SK-N-SH (cell line): Measurements from ENCODE around the gene WASL. TPM values are rescaled to one million over a fixed set of nuclear protein-coding genes. Genes with fewer than 3 reads are reported as not detected.

Source experiments
- CTCF ChIA-PET: fragments of 300-600, 350-600 bp; formaldehyde crosslinking; extraction: SDS; loops from one replicate; lab custom pipeline; 2021; lab: Yijun Ruan, JAX
- POLR2A ChIA-PET: fragments of 350-600 bp; sonication (Branson Sonifier 250); formaldehyde crosslinking; extraction: SDS; loops from one replicate; lab custom pipeline; 2020; ENCODE audit warnings: antibody characterized with exemption, inconsistent platforms; lab: Yijun Ruan, JAX
- DNase-seq: peaks from one replicate; pipeline ENCODE4 v3.0.0; 2012
- H2AFZ ChIP-seq: fragments of 200-600 bp; sonication (generic); 2 replicates; pipeline ENCODE4 v1.8.1; 2016; ENCODE audit warnings: antibody characterized with exemption, mild to moderate bottlenecking, low read depth
- H3F3A ChIP-seq: fragments of 200-600 bp; sonication (generic); replicated peaks from 2 replicates; pipeline ENCODE3; 2016; ENCODE audit warnings: antibody characterized with exemption, mild to moderate bottlenecking; ENCODE audit not compliant: insufficient read depth
- H3K27ac ChIP-seq, 2 experiments: fragments of 200-500 bp in 1 of 2; fragments of 200-600 bp in 1 of 2; sonication (Bioruptor generic) in 1 of 2; sonication (generic), shearing (Covaris generic) in 1 of 2; 2 replicates each; pipeline versions ENCODE4 v1.5.1 to v1.6.1; 2014 to 2016; ENCODE audit warnings: low read depth in 2 of 2, inconsistent platforms in 1 of 2, low read length in 1 of 2, mild to moderate bottlenecking in 1 of 2, mixed read lengths in 1 of 2
- H3K27me3 ChIP-seq: fragments of 200-600 bp; sonication (generic), shearing (Covaris generic); 2 replicates; pipeline ENCODE4 v1.6.1; 2016; ENCODE audit warnings: mixed run types; ENCODE audit not compliant: insufficient read depth
- H3K36me3 ChIP-seq, 2 experiments: fragments of 200-500 bp in 1 of 2; fragments of 200-600 bp in 1 of 2; sonication (Bioruptor generic) in 1 of 2; sonication (generic) in 1 of 2; replicated peaks in 1 of 2; 2 replicates each; pipeline versions ENCODE3 to v1.5.1; 2014 to 2016; ENCODE audit warnings: low read length in 1 of 2, mild to moderate bottlenecking in 1 of 2; ENCODE audit not compliant: insufficient read depth in 2 of 2, control insufficient read depth in 1 of 2
- H3K4me1 ChIP-seq, 2 experiments: fragments of 200-500 bp in 1 of 2; fragments of 200-600 bp in 1 of 2; sonication (Bioruptor generic) in 1 of 2; sonication (generic), shearing (Covaris generic) in 1 of 2; 2 replicates each; pipeline versions ENCODE4 v1.5.1 to v1.6.1; 2014 to 2016; ENCODE audit warnings: low read depth in 1 of 2, low read length in 1 of 2, mixed run types in 1 of 2; ENCODE audit not compliant: insufficient read depth in 2 of 2, control insufficient read depth in 1 of 2
- H3K4me2 ChIP-seq: fragments of 200-600 bp; sonication (generic), shearing (Covaris generic); 2 replicates; pipeline ENCODE4 v1.6.1; 2017; ENCODE audit warnings: mixed run types
- H3K4me3 ChIP-seq, 2 experiments: fragments of 200-500 bp in 1 of 2; fragments of 200-600 bp in 1 of 2; sonication (Bioruptor generic) in 1 of 2; sonication (generic), shearing (Covaris generic) in 1 of 2; 2 replicates each; pipeline versions ENCODE4 v1.5.1 to v1.8.1; 2014 to 2016; ENCODE audit warnings: low read depth in 2 of 2, inconsistent platforms in 1 of 2, low read length in 1 of 2, mild to moderate bottlenecking in 1 of 2, mixed read lengths in 1 of 2, moderate library complexity in 1 of 2
- H3K79me2 ChIP-seq: fragments of 200-600 bp; sonication (generic); 2 replicates; pipeline ENCODE4 v1.8.1; 2017; ENCODE audit warnings: mild to moderate bottlenecking; ENCODE audit not compliant: insufficient read depth
- H3K9ac ChIP-seq: fragments of 200-600 bp; sonication (generic); 2 replicates; pipeline ENCODE4 v1.6.1; 2017; ENCODE audit warnings: mixed run types
- H3K9me2 ChIP-seq: fragments of 200-600 bp; sonication (generic); 2 replicates; pipeline ENCODE4 v1.6.1; 2017; ENCODE audit warnings: mixed run types
- H3K9me3 ChIP-seq: fragments of 200-600 bp; sonication (generic); 2 replicates; pipeline ENCODE4 v1.6.1; 2017; ENCODE audit warnings: mixed run types, mild to moderate bottlenecking, moderate library complexity
- H4K20me1 ChIP-seq: fragments of 200-600 bp; sonication (generic); 2 replicates; pipeline ENCODE4 v1.6.1; 2017; ENCODE audit warnings: mild to moderate bottlenecking, mixed run types; ENCODE audit not compliant: insufficient read depth
- CHD2 ChIP-seq: fragments of 150-350 bp; IDR thresholded peaks from 2 replicates; pipeline ENCODE4 v1.6.1; 2018; ENCODE audit warnings: low read length; ENCODE audit not compliant: partially characterized antibody
- EP300 ChIP-seq, 2 experiments: IDR thresholded peaks; 2 replicates each; pipeline versions ENCODE4 v1.4.0 to v1.6.1; 2012; ENCODE audit warnings: borderline replicate concordance in 1 of 2, low read depth in 1 of 2, low read length in 1 of 2
- EZH2phosphoT487 ChIP-seq: fragments of 200-600 bp; sonication (generic); IDR thresholded peaks from 2 replicates; pipeline ENCODE4 v1.6.1; 2017; ENCODE audit warnings: low read depth, mixed run types, mild to moderate bottlenecking, antibody characterized with exemption, moderate library complexity, borderline replicate concordance
- FOSL2 ChIP-seq: IDR thresholded peaks from 2 replicates; pipeline ENCODE4 v1.4.0; 2012; ENCODE audit warnings: low read depth, mild to moderate bottlenecking, moderate library complexity, borderline replicate concordance
- GATA2 ChIP-seq: sonication (generic); formaldehyde crosslinking; IDR thresholded peaks from 2 replicates; pipeline ENCODE4 v1.5.0; 2020; ENCODE audit warnings: mild to moderate bottlenecking, missing genetic modification reagents
- MXI1 ChIP-seq: IDR thresholded peaks from 2 replicates; pipeline ENCODE4 v1.6.1; 2012; ENCODE audit warnings: mild to moderate bottlenecking, low read depth, low read length, improper control_type of control experiment
- RCOR1 ChIP-seq: fragments of 150-350 bp; IDR thresholded peaks from 2 replicates; pipeline ENCODE4 v1.6.1; 2017; ENCODE audit warnings: antibody characterized with exemption, low read length
- RFX5 ChIP-seq: IDR thresholded peaks from 2 replicates; pipeline ENCODE4 v1.6.1; 2012; ENCODE audit warnings: mild to moderate bottlenecking, improper control_type of control experiment, low read length
- RXRA ChIP-seq: IDR thresholded peaks from 2 replicates; pipeline ENCODE4 v1.4.0; 2012; ENCODE audit warnings: low read depth, mild to moderate bottlenecking, borderline replicate concordance
- SIN3A ChIP-seq: IDR thresholded peaks from 2 replicates; pipeline ENCODE4 v1.6.1; 2012; ENCODE audit warnings: low read depth, mild to moderate bottlenecking, low read length, moderate library complexity, borderline replicate concordance
- SMC3 ChIP-seq: IDR thresholded peaks from 2 replicates; pipeline ENCODE4 v1.6.1; 2012; ENCODE audit warnings: low read depth, low read length, improper control_type of control experiment
- TEAD4 ChIP-seq: IDR thresholded peaks from 2 replicates; pipeline ENCODE4 v1.4.0; 2012; ENCODE audit warnings: mild to moderate bottlenecking, borderline replicate concordance; ENCODE audit not compliant: insufficient read depth
- YY1 ChIP-seq: IDR thresholded peaks from 2 replicates; pipeline ENCODE4 v1.4.0; 2012; ENCODE audit warnings: low read depth, mild to moderate bottlenecking
- WGBS: methylation state at CpG from one replicate; pipeline ENCODE4 v1.1.6; 2017; ENCODE audit warnings: low lambda C conversion rate; 5-methylcytosine and 5-hydroxymethylcytosine counted together
- polyA plus RNA-seq, 3 experiments: library from polyadenylated mRNA; depleted of rRNA; stranded (reverse); fragments of >200 nt; gene quantifications; 2 replicates each; pipeline ENCODE4 v1.2.3, GENCODE V29; 2012
- TF ChIP-seq, protein P1 (sequence below): IDR thresholded peaks from 2 replicates; pipeline ENCODE4 v1.6.1; 2012; ENCODE audit warnings: mild to moderate bottlenecking, low read depth, low read length, moderate library complexity
- TF ChIP-seq, protein P2 (sequence below): IDR thresholded peaks from 2 replicates; pipeline ENCODE4 v1.4.0; 2012; ENCODE audit warnings: low read depth
- TF ChIP-seq, protein P3 (sequence below): fragments of 150-350 bp; IDR thresholded peaks from 2 replicates; pipeline ENCODE4 v1.6.1; 2017; ENCODE audit warnings: antibody characterized with exemption, low read length, low read depth, borderline replicate concordance
- TF ChIP-seq, protein P4 (sequence below): fragments of 150-350 bp; IDR thresholded peaks from 2 replicates; pipeline ENCODE4 v1.6.1; 2016; ENCODE audit warnings: mild to moderate bottlenecking, low read depth, low read length
- TF ChIP-seq, protein P5 (sequence below): IDR thresholded peaks from 2 replicates; pipeline ENCODE4; 2012
- TF ChIP-seq, protein P6 (sequence below): IDR thresholded peaks from 2 replicates; pipeline ENCODE4 v1.4.0; 2012; ENCODE audit warnings: low read depth, borderline replicate concordance

WASL gene
- polyA plus RNA-seq, 1 of the 3 experiments (the other 2 are of a cell fraction): 9.9 TPM

DNA sequence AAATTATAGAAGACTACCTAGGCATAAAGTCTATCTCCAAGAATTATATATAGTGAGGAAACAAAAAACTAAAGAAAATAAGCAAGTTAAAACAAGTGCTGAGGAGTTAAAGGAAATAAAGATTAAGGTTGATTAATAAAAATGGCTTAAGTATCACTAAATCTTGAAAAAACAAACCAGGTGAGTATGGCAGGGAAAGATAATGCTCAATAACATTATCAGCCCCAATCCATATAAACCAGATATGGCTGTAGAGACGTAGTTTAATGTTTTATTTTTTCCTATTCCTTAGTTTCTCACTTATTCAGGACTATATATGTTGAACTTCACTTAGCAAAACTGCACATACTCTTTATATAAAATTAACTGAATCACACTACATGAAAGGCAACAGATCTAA is 4.4 kb downstream of the WASL start:
- no peak overlapping the region for H3K4me2 ChIP-seq
- H3K9me3 ChIP-seq: no peaks in the 10 kb centered on the region
- H3K4me1 ChIP-seq: peaks cover 11 to 31% of the 10 kb centered on the region in 2 experiments; a peak in 3 of 4 replicates
- no peak for DNase-seq
- TF ChIP-seq CHD2 (no peak), RFX5 (no peak), EZH2phosphoT487 (no peak), MXI1 (no peak), RXRA (no peak), TEAD4 (no peak), RCOR1 (no peak), EP300 (IDR thresholded peaks at IDR 0.05; ENCODE audit: borderline replicate concordance in 1 of 2, low read depth in 1 of 2, low read length in 1 of 2) (no peak), SIN3A (no peak), YY1 (no peak), GATA2 (CRISPR knock-in tag) (no peak), FOSL2 (no peak), SMC3 (no peak)
- TF ChIP-seq, protein P1, sequence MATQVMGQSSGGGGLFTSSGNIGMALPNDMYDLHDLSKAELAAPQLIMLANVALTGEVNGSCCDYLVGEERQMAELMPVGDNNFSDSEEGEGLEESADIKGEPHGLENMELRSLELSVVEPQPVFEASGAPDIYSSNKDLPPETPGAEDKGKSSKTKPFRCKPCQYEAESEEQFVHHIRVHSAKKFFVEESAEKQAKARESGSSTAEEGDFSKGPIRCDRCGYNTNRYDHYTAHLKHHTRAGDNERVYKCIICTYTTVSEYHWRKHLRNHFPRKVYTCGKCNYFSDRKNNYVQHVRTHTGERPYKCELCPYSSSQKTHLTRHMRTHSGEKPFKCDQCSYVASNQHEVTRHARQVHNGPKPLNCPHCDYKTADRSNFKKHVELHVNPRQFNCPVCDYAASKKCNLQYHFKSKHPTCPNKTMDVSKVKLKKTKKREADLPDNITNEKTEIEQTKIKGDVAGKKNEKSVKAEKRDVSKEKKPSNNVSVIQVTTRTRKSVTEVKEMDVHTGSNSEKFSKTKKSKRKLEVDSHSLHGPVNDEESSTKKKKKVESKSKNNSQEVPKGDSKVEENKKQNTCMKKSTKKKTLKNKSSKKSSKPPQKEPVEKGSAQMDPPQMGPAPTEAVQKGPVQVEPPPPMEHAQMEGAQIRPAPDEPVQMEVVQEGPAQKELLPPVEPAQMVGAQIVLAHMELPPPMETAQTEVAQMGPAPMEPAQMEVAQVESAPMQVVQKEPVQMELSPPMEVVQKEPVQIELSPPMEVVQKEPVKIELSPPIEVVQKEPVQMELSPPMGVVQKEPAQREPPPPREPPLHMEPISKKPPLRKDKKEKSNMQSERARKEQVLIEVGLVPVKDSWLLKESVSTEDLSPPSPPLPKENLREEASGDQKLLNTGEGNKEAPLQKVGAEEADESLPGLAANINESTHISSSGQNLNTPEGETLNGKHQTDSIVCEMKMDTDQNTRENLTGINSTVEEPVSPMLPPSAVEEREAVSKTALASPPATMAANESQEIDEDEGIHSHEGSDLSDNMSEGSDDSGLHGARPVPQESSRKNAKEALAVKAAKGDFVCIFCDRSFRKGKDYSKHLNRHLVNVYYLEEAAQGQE: no peak
- TF ChIP-seq, protein P2, sequence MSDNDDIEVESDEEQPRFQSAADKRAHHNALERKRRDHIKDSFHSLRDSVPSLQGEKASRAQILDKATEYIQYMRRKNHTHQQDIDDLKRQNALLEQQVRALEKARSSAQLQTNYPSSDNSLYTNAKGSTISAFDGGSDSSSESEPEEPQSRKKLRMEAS: no peak
- TF ChIP-seq, protein P3, sequence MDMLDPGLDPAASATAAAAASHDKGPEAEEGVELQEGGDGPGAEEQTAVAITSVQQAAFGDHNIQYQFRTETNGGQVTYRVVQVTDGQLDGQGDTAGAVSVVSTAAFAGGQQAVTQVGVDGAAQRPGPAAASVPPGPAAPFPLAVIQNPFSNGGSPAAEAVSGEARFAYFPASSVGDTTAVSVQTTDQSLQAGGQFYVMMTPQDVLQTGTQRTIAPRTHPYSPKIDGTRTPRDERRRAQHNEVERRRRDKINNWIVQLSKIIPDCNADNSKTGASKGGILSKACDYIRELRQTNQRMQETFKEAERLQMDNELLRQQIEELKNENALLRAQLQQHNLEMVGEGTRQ: no peak
- TF ChIP-seq, protein P4, sequence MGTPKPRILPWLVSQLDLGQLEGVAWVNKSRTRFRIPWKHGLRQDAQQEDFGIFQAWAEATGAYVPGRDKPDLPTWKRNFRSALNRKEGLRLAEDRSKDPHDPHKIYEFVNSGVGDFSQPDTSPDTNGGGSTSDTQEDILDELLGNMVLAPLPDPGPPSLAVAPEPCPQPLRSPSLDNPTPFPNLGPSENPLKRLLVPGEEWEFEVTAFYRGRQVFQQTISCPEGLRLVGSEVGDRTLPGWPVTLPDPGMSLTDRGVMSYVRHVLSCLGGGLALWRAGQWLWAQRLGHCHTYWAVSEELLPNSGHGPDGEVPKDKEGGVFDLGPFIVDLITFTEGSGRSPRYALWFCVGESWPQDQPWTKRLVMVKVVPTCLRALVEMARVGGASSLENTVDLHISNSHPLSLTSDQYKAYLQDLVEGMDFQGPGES: no peak
- TF ChIP-seq, protein P5, sequence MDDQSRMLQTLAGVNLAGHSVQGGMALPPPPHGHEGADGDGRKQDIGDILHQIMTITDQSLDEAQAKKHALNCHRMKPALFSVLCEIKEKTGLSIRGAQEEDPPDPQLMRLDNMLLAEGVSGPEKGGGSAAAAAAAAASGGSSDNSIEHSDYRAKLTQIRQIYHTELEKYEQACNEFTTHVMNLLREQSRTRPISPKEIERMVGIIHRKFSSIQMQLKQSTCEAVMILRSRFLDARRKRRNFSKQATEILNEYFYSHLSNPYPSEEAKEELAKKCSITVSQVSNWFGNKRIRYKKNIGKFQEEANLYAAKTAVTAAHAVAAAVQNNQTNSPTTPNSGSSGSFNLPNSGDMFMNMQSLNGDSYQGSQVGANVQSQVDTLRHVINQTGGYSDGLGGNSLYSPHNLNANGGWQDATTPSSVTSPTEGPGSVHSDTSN: no peak
- TF ChIP-seq, protein P6, sequence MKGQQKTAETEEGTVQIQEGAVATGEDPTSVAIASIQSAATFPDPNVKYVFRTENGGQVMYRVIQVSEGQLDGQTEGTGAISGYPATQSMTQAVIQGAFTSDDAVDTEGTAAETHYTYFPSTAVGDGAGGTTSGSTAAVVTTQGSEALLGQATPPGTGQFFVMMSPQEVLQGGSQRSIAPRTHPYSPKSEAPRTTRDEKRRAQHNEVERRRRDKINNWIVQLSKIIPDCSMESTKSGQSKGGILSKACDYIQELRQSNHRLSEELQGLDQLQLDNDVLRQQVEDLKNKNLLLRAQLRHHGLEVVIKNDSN: no peak
- H2AFZ ChIP-seq: no peak overlapping the region
- H4K20me1 ChIP-seq: peaks cover 76% of the 10 kb centered on the region
- H3K9ac ChIP-seq: no peak overlapping the region
- H3K27me3 ChIP-seq: no peaks in the 10 kb centered on the region
- H3K79me2 ChIP-seq: peaks cover 90% of the 10 kb centered on the region
- WGBS: 100% methylated on average over 1 of the region's 1 CpG
- CTCF ChIA-PET: no interaction called here
- POLR2A ChIA-PET: no interaction called here
- peaks cover 22% of the 10 kb centered on the region for H3F3A ChIP-seq
- H3K27ac ChIP-seq: no peak overlapping the region
- H3K36me3 ChIP-seq: peaks cover 3% of the 10 kb centered on the region in 2 experiments
- H3K4me3 ChIP-seq: no peak overlapping the region
- H3K9me2 ChIP-seq: no peaks in the 10 kb centered on the region
